SH-SY5Y (cell line): Measurements from ENCODE around the gene USP20.

Experiments used
- GATA2 ChIP-seq: IDR thresholded peaks from 2 replicates; pipeline ENCODE4 v1.6.1; 2011; ENCODE audit warnings: mild to moderate bottlenecking, low read depth, low read length
- GATA3 ChIP-seq: IDR thresholded peaks from 2 replicates; pipeline ENCODE4 v1.6.1; 2011; ENCODE audit warnings: low read depth, mild to moderate bottlenecking, low read length, moderate library complexity

The USP20 gene

GRCh38 chr9:129814432-129815223, 20.6 kb upstream of the USP20 start:
- TF ChIP-seq GATA2 (no peak), GATA3 (no peak)

- TF ChIP-seq GATA3 (no peak), GATA2 (no peak)
Observed at GRCh38 chr9:129815278-129815677, 20.0 kb upstream of the USP20 start.

GRCh38 chr9:129816501-129817435, 18.5 kb upstream of the USP20 start:
- no peak for TF ChIP-seq GATA3
- no peak for TF ChIP-seq GATA2

DNA sequence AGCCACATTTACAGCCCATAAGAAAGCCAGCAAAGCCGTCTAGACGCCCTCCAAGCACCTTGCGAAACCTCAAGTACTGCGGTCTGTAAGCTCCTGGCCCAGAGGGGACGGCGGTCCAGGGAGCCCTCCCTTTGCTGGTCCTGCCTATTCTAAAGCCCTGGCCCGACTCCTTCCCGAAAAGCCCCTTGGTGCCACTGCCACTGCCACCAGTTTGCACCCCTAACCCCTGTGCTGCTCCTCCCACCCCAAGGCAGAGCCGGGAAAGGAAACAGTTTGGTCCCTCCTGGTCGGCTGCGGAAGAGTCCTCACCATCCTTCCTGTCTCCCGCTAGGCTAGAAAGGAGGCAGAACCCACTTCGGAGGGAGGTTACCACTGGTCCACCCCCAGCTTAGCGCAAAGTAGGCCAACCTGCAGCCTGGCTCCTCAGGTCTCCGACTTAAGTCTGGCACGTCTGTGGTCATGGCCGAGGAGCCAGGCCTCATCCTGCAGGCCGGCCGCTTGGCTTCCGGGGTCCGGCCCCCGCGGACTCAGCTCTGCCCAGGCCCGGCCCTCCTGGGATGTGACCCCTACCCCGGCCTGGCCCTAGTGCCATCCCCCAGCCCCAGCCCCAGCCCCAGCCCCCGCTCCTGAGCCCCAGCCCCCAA, 12.2 kb upstream of the USP20 start:
- TF ChIP-seq GATA3 (no peak), GATA2 (no peak)

DNA sequence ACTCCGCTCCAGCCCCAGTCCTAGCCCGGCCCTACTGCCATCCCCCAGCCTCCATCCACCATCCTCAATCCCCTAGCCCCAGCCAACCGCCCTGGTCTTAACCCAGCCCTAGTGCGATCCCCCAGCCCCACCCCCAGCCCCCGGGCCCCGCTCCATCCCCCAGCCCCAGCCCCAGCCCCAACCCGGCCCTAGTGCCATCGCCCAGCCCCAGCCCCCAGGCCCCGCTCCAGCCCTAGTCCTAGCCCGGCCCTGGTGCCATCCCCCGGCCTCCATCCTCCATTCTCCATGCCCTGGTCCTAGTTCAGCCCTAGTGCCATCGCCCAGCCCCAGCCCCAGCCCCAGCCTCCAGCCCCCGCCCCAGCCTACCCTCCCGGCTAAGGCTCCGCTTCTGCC, 11.7 kb upstream of the USP20 start:
- TF ChIP-seq GATA3 (no peak), GATA2 (no peak)

GRCh38 chr9:129823935-129824601, 11.2 kb upstream of the USP20 start, which contains the start of gene TOR1A:
TOR1A (minus strand) TSS chr9:129824136; CDS start chr9:129824085, 51 bp downstream.
- TF ChIP-seq GATA3, result no peak
- no peak for TF ChIP-seq GATA2

GRCh38 chr9:129826344-129826743, 8.9 kb upstream of the USP20 start:
- TF ChIP-seq GATA3 (no peak), GATA2 (no peak)

GRCh38 chr9:129826759-129827158, 8.5 kb upstream of the USP20 start:
- no peak for TF ChIP-seq GATA2
- no peak for TF ChIP-seq GATA3

DNA sequence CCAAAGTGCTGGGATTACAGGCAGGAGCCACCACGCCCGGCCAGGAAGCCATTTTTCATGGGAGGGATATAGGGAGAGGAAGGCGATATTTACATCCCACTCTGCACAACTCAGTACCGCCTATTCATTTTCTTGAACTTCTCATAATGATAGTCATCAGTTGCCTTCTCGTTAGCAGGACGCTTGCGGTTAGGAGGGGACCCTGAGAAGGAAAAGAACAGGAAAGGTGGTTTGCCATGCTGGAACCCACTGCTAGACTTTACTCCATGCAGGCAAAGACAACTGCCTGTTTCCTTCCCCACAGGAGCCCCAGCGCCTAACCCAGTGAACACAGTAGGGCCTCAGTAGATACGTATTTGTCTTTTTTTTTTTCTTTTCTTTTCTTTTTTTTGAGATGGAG, 7.2 kb upstream of the USP20 start:
- TF ChIP-seq GATA2, result no peak

- no peak for TF ChIP-seq GATA3
- TF ChIP-seq GATA2, result no peak
Observed at GRCh38 chr9:129828969-129829368, 6.3 kb upstream of the USP20 start.

DNA sequence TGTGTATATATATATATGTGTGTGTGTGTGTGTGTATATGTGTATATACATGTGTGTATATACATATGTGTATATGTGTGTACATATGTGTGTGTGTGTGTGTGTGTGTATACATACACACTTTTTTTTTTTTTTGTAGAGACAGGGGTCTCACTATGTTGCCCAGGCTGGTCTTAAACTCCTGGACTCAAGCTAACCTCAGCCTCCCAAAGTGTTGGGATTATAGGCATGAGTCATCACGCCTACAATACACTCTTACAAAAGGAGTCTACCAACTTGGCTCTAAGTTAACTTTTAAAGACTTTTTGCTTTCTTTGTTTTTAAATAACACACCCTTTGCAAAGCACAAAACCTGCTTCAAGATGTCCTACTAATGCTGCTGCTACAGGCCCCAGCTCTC, 2.3 kb upstream of the USP20 start:
- no peak for TF ChIP-seq GATA2
- TF ChIP-seq GATA3, result no peak

GRCh38 chr9:129834489-129835127, 650 bp upstream of the USP20 start:
- TF ChIP-seq GATA2 (no peak), GATA3 (no peak)

DNA sequence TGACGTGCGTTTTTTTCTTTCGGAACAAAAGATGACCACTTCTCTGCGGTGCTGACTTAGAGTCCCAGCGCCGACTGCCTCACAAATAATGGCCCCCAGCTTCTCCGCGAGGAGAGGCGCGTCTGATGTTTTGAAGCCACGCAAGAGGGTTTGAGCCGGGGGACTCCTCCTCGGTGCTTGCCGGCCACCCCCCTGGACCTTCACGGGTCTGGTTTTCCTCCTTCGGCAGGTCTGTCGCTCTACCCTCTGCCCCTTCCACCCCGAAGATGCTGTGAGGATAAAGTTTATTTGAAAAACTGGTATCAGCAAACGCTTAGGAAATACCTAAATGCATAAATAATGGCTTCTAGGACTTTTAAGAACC, 584 bp downstream of the USP20 start:
- no peak for TF ChIP-seq GATA3
- no peak for TF ChIP-seq GATA2

DNA sequence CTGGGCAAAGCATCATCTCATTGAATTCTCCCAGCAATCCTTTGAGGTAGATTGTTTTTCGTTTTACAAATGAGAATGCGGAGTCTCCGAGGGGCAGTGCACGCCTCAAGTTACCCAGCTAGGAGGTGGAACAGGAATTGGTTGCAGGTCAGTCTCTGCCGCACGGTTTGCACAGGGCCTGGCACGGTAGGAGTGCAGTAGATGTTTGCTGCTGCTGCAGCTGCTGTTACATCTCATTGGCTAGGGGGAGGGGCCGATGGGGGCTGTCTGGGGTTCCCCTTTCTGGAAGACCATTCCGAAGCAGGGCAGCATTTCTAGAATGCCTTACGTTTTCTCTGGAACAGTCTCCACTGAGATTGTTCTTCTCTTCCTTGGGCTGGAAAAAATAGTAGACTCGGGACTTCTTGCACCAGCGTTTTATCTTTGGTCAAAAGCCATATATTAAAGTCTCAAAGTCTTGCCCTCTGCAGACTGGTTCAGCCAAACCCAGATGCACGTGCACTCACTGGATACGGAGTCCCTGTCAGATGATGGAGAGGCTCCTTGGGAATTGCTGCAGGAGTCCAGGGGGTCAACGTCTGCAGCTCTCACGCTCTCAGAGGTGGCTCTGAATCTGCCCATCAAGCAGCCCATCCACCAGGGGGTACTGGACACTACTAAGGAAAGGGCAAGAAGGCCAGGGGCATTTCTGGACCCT, 1.2 kb downstream of the USP20 start:
- no peak for TF ChIP-seq GATA3
- TF ChIP-seq GATA2, result no peak
